HG03439 (cell line): Measurements from ENCODE around the gene ACP7.
"Not testable (repeated sequence)": the region's sequence is repeated elsewhere in the genome, so short reads cannot be mapped to it uniquely, and the experiment has no call there.

Source experiments
- ATAC-seq: cut with Tn5 transposase; IDR thresholded peaks from one replicate; pipeline ENCODE4 v1.9.1; 2021; ENCODE audit warnings: mild to moderate bottlenecking, moderate library complexity; ENCODE audit not compliant: unreplicated experiment

Gene ACP7

GRCh38 chr19:39129116-39129515 lies 44.9 kb downstream of the ACP7 start:
- no peak for ATAC-seq

- no peak for ATAC-seq
Observed at GRCh38 chr19:39130337-39131254, 46.4 kb downstream of the ACP7 start.

- ATAC-seq: no peak
Observed at GRCh38 chr19:39131255-39131755, 47.1 kb downstream of the ACP7 start.

- ATAC-seq: no peak
Observed at GRCh38 chr19:39132344-39132969, 48.3 kb downstream of the ACP7 start.

GRCh38 chr19:39133431-39134270 lies 49.5 kb downstream of the ACP7 start:
- no peak for ATAC-seq

GRCh38 chr19:39135701-39136100 lies 51.5 kb downstream of the ACP7 start:
- no peak for ATAC-seq

- no peak for ATAC-seq
Observed at GRCh38 chr19:39136225-39136940, 52.2 kb downstream of the ACP7 start.

GRCh38 chr19:39137131-39137530 lies 53.0 kb downstream of the ACP7 start:
- no peak for ATAC-seq

- ATAC-seq: no peak
Observed at GRCh38 chr19:39138221-39139211, 54.3 kb downstream of the ACP7 start.

- no peak for ATAC-seq
Observed at GRCh38 chr19:39139305-39139874, 55.2 kb downstream of the ACP7 start.

GRCh38 chr19:39139971-39140453 lies 55.8 kb downstream of the ACP7 start:
- no peak for ATAC-seq

- no peak for ATAC-seq
Observed at GRCh38 chr19:39140594-39140993, 56.4 kb downstream of the ACP7 start.

GRCh38 chr19:39141929-39142328 lies 57.8 kb downstream of the ACP7 start:
- ATAC-seq: no peak

- no peak for ATAC-seq
Observed at GRCh38 chr19:39142630-39143029, 58.5 kb downstream of the ACP7 start.

GRCh38 chr19:39143757-39144289 lies 59.7 kb downstream of the ACP7 start:
- not testable (repeated sequence) for ATAC-seq

GRCh38 chr19:39144290-39145071 lies 60.3 kb downstream of the ACP7 start:
- ATAC-seq: no peak

GRCh38 chr19:39145180-39145953 lies 61.2 kb downstream of the ACP7 start:
- no peak for ATAC-seq
